Ectodermal cell (in vitro differentiated cells): ENCODE data around the gene ELMOD3.
"Not testable (repeated sequence)": the region's sequence is repeated elsewhere in the genome, so short reads cannot be mapped to it uniquely, and the experiment has no call there.

Experiments
- H3K27ac ChIP-seq: 2 replicates; pipeline ENCODE4 v1.7.0; 2013; ENCODE audit warnings: mild to moderate bottlenecking, low read depth, low read length; ENCODE audit not compliant: insufficient read depth, poor library complexity, severe bottlenecking
- H3K27me3 ChIP-seq: 2 replicates; pipeline ENCODE4 v1.7.0; 2013; ENCODE audit warnings: mild to moderate bottlenecking, low read length; ENCODE audit not compliant: insufficient read depth, control insufficient read depth, poor library complexity, severe bottlenecking
- H3K36me3 ChIP-seq: one replicate; pipeline ENCODE4 v1.7.0; 2013; ENCODE audit warnings: low read length; ENCODE audit not compliant: control insufficient read depth, insufficient read depth
- H3K4me1 ChIP-seq: one replicate; pipeline ENCODE4 v1.7.0; 2013; ENCODE audit warnings: low read length; ENCODE audit not compliant: control insufficient read depth, insufficient read depth
- H3K4me3 ChIP-seq: 2 replicates; pipeline ENCODE4 v1.7.0; 2013; ENCODE audit warnings: low read depth, low read length, control low read depth; ENCODE audit not compliant: insufficient read depth
- H3K9me3 ChIP-seq: 2 replicates; pipeline ENCODE4 v1.7.0; 2013; ENCODE audit warnings: mild to moderate bottlenecking, low read length, moderate library complexity; ENCODE audit not compliant: control insufficient read depth
- WGBS, 2 experiments: methylation state at CpG; one replicate each; pipeline ENCODE4 v1.1.7; 2013; ENCODE audit warnings: missing lambda C conversion rate in 2 of 2; 5-methylcytosine and 5-hydroxymethylcytosine counted together

Gene ELMOD3

GRCh38 chr2:85344356-85344954 is 10.1 kb upstream of the ELMOD3 start:
- no peaks in the 10 kb centered on the region for H3K9me3 ChIP-seq
- WGBS, 2 experiments, result 92 to 97% methylated on average over 14 of the region's 14 CpGs
- H3K36me3 ChIP-seq, result no peaks in the 10 kb centered on the region
- H3K27ac ChIP-seq, result no peak overlapping the region
- no peaks in the 10 kb centered on the region for H3K4me1 ChIP-seq
- no peak overlapping the region for H3K4me3 ChIP-seq
- H3K27me3 ChIP-seq, result no peaks in the 10 kb centered on the region

- Histone ChIP-seq H3K4me1 (no peaks in the 10 kb centered on the region), H3K36me3 (no peaks in the 10 kb centered on the region), H3K9me3 (no peaks in the 10 kb centered on the region), H3K27me3 (no peaks in the 10 kb centered on the region), H3K4me3 (no peak overlapping the region), H3K27ac (no peak overlapping the region)
- WGBS, 2 experiments, result 94 to 100% methylated on average over 3 of the region's 3 CpGs
Observed at GRCh38 chr2:85347599-85347998, 7.0 kb upstream of the ELMOD3 start.

- H3K36me3 ChIP-seq, result no peaks in the 10 kb centered on the region
- no peak overlapping the region for H3K27ac ChIP-seq
Observed at GRCh38 chr2:85353876-85354285, 688 bp upstream of the ELMOD3 start.

GRCh38 chr2:85355073-85355410 is 473 bp downstream of the ELMOD3 start:
- WGBS, 2 experiments, result 22 to 24% methylated on average over 10 of the region's 10 CpGs

More at GRCh38 chr2:85353876-85354285, 688 bp upstream of the ELMOD3 start:
- no peaks in the 10 kb centered on the region for H3K9me3 ChIP-seq
- WGBS, 2 experiments, result 76 to 79% methylated on average over 16 of the region's 16 CpGs
- H3K4me3 ChIP-seq, result peak overlapping the region; percentile 70
- no peaks in the 10 kb centered on the region for H3K27me3 ChIP-seq
- no peaks in the 10 kb centered on the region for H3K4me1 ChIP-seq

GRCh38 chr2:85355521-85355920 is 952 bp downstream of the ELMOD3 start:
- WGBS, 2 experiments, result 90 to 91% methylated on average over 3 of the region's 3 CpGs
- Histone ChIP-seq H3K36me3 (no peaks in the 10 kb centered on the region), H3K27ac (no peak overlapping the region), H3K27me3 (no peaks in the 10 kb centered on the region), H3K9me3 (no peaks in the 10 kb centered on the region), H3K4me3 (peak overlapping the region; percentile 70), H3K4me1 (no peaks in the 10 kb centered on the region)

More at GRCh38 chr2:85355073-85355410, 473 bp downstream of the ELMOD3 start:
- Histone ChIP-seq H3K4me3 (peak overlapping the region; percentile 70), H3K9me3 (no peaks in the 10 kb centered on the region), H3K27me3 (no peaks in the 10 kb centered on the region), H3K36me3 (no peaks in the 10 kb centered on the region), H3K27ac (no peak overlapping the region), H3K4me1 (no peaks in the 10 kb centered on the region)

GRCh38 chr2:85356186-85356585 is 1.6 kb downstream of the ELMOD3 start:
- no peaks in the 10 kb centered on the region for H3K4me1 ChIP-seq
- no peaks in the 10 kb centered on the region for H3K27me3 ChIP-seq
- WGBS, 2 experiments, result 91 to 98% methylated on average over 2 of the region's 2 CpGs
- H3K4me3 ChIP-seq, result no peak overlapping the region
- H3K36me3 ChIP-seq, result no peaks in the 10 kb centered on the region
- no peak overlapping the region for H3K27ac ChIP-seq
- H3K9me3 ChIP-seq, result no peaks in the 10 kb centered on the region

- 90 to 98% methylated on average over 3 of the region's 3 CpGs for WGBS, 2 experiments
Observed at GRCh38 chr2:85357736-85358135, 3.2 kb downstream of the ELMOD3 start.

GRCh38 chr2:85362653-85363387 is 8.3 kb downstream of the ELMOD3 start:
- not testable (repeated sequence) for H3K4me3 ChIP-seq
- 93 to 94% methylated on average over 4 to 5 of the region's 5 CpGs for WGBS, 2 experiments

More at GRCh38 chr2:85357736-85358135, 3.2 kb downstream of the ELMOD3 start:
- Histone ChIP-seq H3K9me3 (no peaks in the 10 kb centered on the region), H3K36me3 (peaks cover 5% of the 10 kb centered on the region), H3K27me3 (no peaks in the 10 kb centered on the region), H3K4me1 (no peaks in the 10 kb centered on the region), H3K27ac (no peak overlapping the region), H3K4me3 (no peak overlapping the region)

GRCh38 chr2:85367180-85367579 is 12.6 kb downstream of the ELMOD3 start:
- Histone ChIP-seq H3K4me1 (no peaks in the 10 kb centered on the region), H3K9me3 (no peaks in the 10 kb centered on the region), H3K27me3 (no peaks in the 10 kb centered on the region), H3K27ac (no peak overlapping the region), H3K4me3 (no peak overlapping the region), H3K36me3 (peaks cover 4% of the 10 kb centered on the region)
- 86 to 87% methylated on average over 5 of the region's 5 CpGs for WGBS, 2 experiments

More at GRCh38 chr2:85362653-85363387, 8.3 kb downstream of the ELMOD3 start:
- H3K27me3 ChIP-seq, H3K9me3 ChIP-seq, H3K4me1 ChIP-seq, H3K36me3 ChIP-seq, H3K27ac ChIP-seq: not testable (repeated sequence)

GRCh38 chr2:85368921-85369320 is 14.4 kb downstream of the ELMOD3 start:
- no peaks in the 10 kb centered on the region for H3K36me3 ChIP-seq
- H3K4me3 ChIP-seq, result no peak overlapping the region
- no peaks in the 10 kb centered on the region for H3K9me3 ChIP-seq
- H3K4me1 ChIP-seq, result no peaks in the 10 kb centered on the region
- H3K27ac ChIP-seq, result no peak overlapping the region
- H3K27me3 ChIP-seq, result no peaks in the 10 kb centered on the region
